Activated CD8-positive, alpha-beta memory T cell treated with anti-CD3 and anti-CD28 coated beads, Interleukin-2, amount 10 ng/mL, durations not matched to agents 7 days and 5 days (primary cell): Measurements from ENCODE around the gene NLRP2B. TPM values are rescaled to one million over a fixed set of nuclear protein-coding genes. Genes with fewer than 3 reads are reported as not detected.
"Not testable (repeated sequence)": the region's sequence is repeated elsewhere in the genome, so short reads cannot be mapped to it uniquely, and the experiment has no call there.

Experiments
- ATAC-seq: fragments of 150-1000 bp; cut with Tn5 transposase; one replicate; pipeline ENCODE4 v1.10.0; 2021; ENCODE audit warnings: moderate library complexity
- CTCF ChIA-PET: fragments of 350-600 bp; sonication (Branson Sonifier 250); formaldehyde crosslinking; loops from one replicate; lab custom pipeline; 2021; ENCODE audit warnings: antibody characterized with exemption; lab: Charles Lee
- DNase-seq: peaks from one replicate; pipeline ENCODE4 v3.0.0-alpha.2; 2020
- H3K27ac Mint-ChIP-seq: one replicate; pipeline ENCODE4 v1.8.0; 2021; ENCODE audit warnings: mild to moderate bottlenecking, mixed read lengths
- H3K27me3 Mint-ChIP-seq: one replicate; pipeline ENCODE4 v1.8.0; 2021; ENCODE audit warnings: mixed read lengths
- H3K36me3 Mint-ChIP-seq: one replicate; pipeline ENCODE4 v1.8.0; 2021; ENCODE audit warnings: mild to moderate bottlenecking, mixed read lengths
- H3K4me1 Mint-ChIP-seq: one replicate; pipeline ENCODE4 v1.8.0; 2021; ENCODE audit warnings: mixed read lengths
- H3K4me3 Mint-ChIP-seq: one replicate; pipeline ENCODE4 v1.8.0; 2021; ENCODE audit warnings: mild to moderate bottlenecking, moderate library complexity, mixed read lengths
- H3K9me3 Mint-ChIP-seq: one replicate; pipeline ENCODE4 v1.8.0; 2022; ENCODE audit warnings: low read depth, mixed read lengths
- total RNA-seq, 2 experiments: library from RNA; stranded (reverse); gene quantifications; one replicate each; pipeline ENCODE4 v1.2.3, GENCODE V29; 2021

NLRP2B gene
- total RNA-seq, 2 experiments from 2014 or later, result not detected

- no peaks in the 10 kb centered on the region for H3K9me3 Mint-ChIP-seq
- no peak for DNase-seq
- H3K27ac Mint-ChIP-seq, result no peak overlapping the region
- no peaks in the 10 kb centered on the region for H3K4me1 Mint-ChIP-seq
- no peaks in the 10 kb centered on the region for H3K27me3 Mint-ChIP-seq
- CTCF ChIA-PET, result no interaction called here
- ATAC-seq, result no peak
- H3K36me3 Mint-ChIP-seq, result no peaks in the 10 kb centered on the region
- no peak overlapping the region for H3K4me3 Mint-ChIP-seq
These were observed 38.7 kb downstream of the NLRP2B start for GRCh38 chrX:57641338-57641737.

GRCh38 chrX:57640674-57641016 is 39.4 kb downstream of the NLRP2B start:
- CTCF ChIA-PET, result no interaction called here
- no peak overlapping the region for H3K27ac Mint-ChIP-seq
- no peaks in the 10 kb centered on the region for H3K36me3 Mint-ChIP-seq

GRCh38 chrX:57629438-57629837 is 50.6 kb downstream of the NLRP2B start:
- H3K27ac Mint-ChIP-seq, result not testable (repeated sequence)

More at GRCh38 chrX:57640674-57641016, 39.4 kb downstream of the NLRP2B start:
- Mint-ChIP-seq H3K4me1 (no peaks in the 10 kb centered on the region), H3K4me3 (no peak overlapping the region), H3K27me3 (no peaks in the 10 kb centered on the region), H3K9me3 (no peaks in the 10 kb centered on the region)
- no peak for DNase-seq
- ATAC-seq, result no peak

More at GRCh38 chrX:57629438-57629837, 50.6 kb downstream of the NLRP2B start:
- DNase-seq, H3K4me3 Mint-ChIP-seq, H3K27me3 Mint-ChIP-seq, H3K36me3 Mint-ChIP-seq, H3K9me3 Mint-ChIP-seq, CTCF ChIA-PET, H3K4me1 Mint-ChIP-seq, ATAC-seq: not testable (repeated sequence)

Other genes starting within 250 kb of the NLRP2B start
- 1 to 10 TPM; 4.2 to 5.1 TPM for gene ZXDB, start 88.2 kb downstream of the NLRP2B start, total RNA-seq
- gene ZXDA, start 230.2 kb upstream of the NLRP2B start, total RNA-seq, result 1 to 10 TPM; 3.8 to 4.0 TPM